K562 (cell line): ENCODE results near the gene GAA. TPM values are rescaled to one million over a fixed set of nuclear protein-coding genes. Genes with fewer than 3 reads are reported as not detected.

Source experiments
- JUNB ChIP-seq: fragments of 450-650 bp; formaldehyde crosslinking; conservative IDR thresholded peaks from 2 replicates; pipeline ENCODE4 v1.4.0; 2020; ENCODE audit warnings: mild to moderate bottlenecking
- MCM7 ChIP-seq, 2 experiments: fragments of 450-650 bp; IDR thresholded peaks; 2 replicates each; pipeline ENCODE4 v1.6.1; 2016 to 2018
- MEF2D ChIP-seq: conservative IDR thresholded peaks from 2 replicates; pipeline ENCODE4 v1.6.1; 2016; ENCODE audit warnings: low read depth, missing genetic modification characterization, missing compliant biosample characterization
- MIER1 ChIP-seq: fragments of 450-650 bp; IDR thresholded peaks from 2 replicates; pipeline ENCODE4 v1.6.1; 2016; ENCODE audit warnings: antibody characterized with exemption, mild to moderate bottlenecking, low read depth
- SIN3A ChIP-seq, 2 experiments: fragments of 150-350 bp in 1 of 2; IDR thresholded peaks; 2 replicates each; pipeline ENCODE4 v1.6.1; 2011 to 2016; ENCODE audit warnings: borderline replicate concordance in 2 of 2, low read depth in 2 of 2, low read length in 2 of 2, mild to moderate bottlenecking in 2 of 2, moderate library complexity in 2 of 2; ENCODE audit not compliant: control insufficient read depth in 1 of 2
- SRSF3 ChIP-seq: fragments of 200-400 bp; formaldehyde crosslinking; IDR thresholded peaks from 2 replicates; pipeline ENCODE4 v1.6.1; 2016; ENCODE audit warnings: mild to moderate bottlenecking, low read length, moderate library complexity; ENCODE audit not compliant: insufficient read depth
- TCF7 ChIP-seq: sonication (generic); IDR thresholded peaks from 2 replicates; pipeline ENCODE4 v1.6.1; 2016; ENCODE audit warnings: antibody characterized with exemption, borderline replicate concordance
- TFAM ChIP-seq: fragments of 250-450 bp; sonication (Bioruptor Pico); conservative IDR thresholded peaks from 2 replicates; pipeline ENCODE4 v1.5.0; 2021; ENCODE audit warnings: mild to moderate bottlenecking, moderate library complexity
- ZNF197 ChIP-seq: fragments of 200-800 bp; sonication (Bioruptor generic); IDR thresholded peaks from 2 replicates; pipeline ENCODE4 v1.6.1; 2016; ENCODE audit warnings: low read depth, missing genetic modification characterization, missing compliant biosample characterization
- ZNF3 ChIP-seq: fragments of 250-450 bp; sonication (Bioruptor Pico); IDR thresholded peaks from 2 replicates; pipeline ENCODE4 v1.5.0; 2021; ENCODE audit warnings: mild to moderate bottlenecking, moderate library complexity
- ZNF444 ChIP-seq: fragments of 250-450 bp; sonication (Bioruptor Pico); IDR thresholded peaks from 2 replicates; pipeline ENCODE4 v1.4.0; 2020; ENCODE audit warnings: mild to moderate bottlenecking, moderate library complexity
- ZNF699 ChIP-seq: fragments of 250-450 bp; sonication (Bioruptor Pico); IDR thresholded peaks from 2 replicates; pipeline ENCODE4 v1.8.0; 2021; ENCODE audit warnings: mild to moderate bottlenecking, moderate library complexity; ENCODE audit not compliant: insufficient replicate concordance
- ZNF707 ChIP-seq: fragments of 250-450 bp; sonication (Bioruptor Pico); conservative IDR thresholded peaks from 2 replicates; pipeline ENCODE4 v1.8.0; 2022; ENCODE audit warnings: inconsistent platforms, mild to moderate bottlenecking, moderate library complexity
- polyA plus RNA-seq, 8 experiments: library from polyadenylated mRNA; depleted of rRNA in 4 of 8; stranded (reverse) in 5 of 8; unstranded in 3 of 8; fragments of >200 nt; fragmentation: Nextera tagmentation in 2 of 8; fragmentation: Illumina TruSeq in 1 of 8; extraction: Ambion mirVana in 2 of 8; extraction: Trizol in 1 of 8; gene quantifications; 2 replicates each; pipeline versions ENCODE4 v1.2.1 to v1.2.3, GENCODE V29; 2011 to 2014; ENCODE audit warnings: inconsistent platforms in 1 of 8, missing spikeins in 1 of 8
- total RNA-seq, 7 experiments: library from RNA; depleted of rRNA in 6 of 7; stranded (reverse); fragments of >200 nt in 6 of 7; fragmentation: Illumina TruSeq in 2 of 7; extraction: Trizol in 2 of 7; gene quantifications; 2 replicates each; pipeline versions ENCODE4 v1.2.1 to v1.2.3, GENCODE V29; 2011 to 2021; ENCODE audit warnings: low replicate concordance in 1 of 7
- TF ChIP-seq, protein P1 (sequence below): fragments of 150-350 bp; conservative IDR thresholded peaks from 2 replicates; pipeline ENCODE4 v1.6.1; 2014; ENCODE audit warnings: low read length
- TF ChIP-seq, protein P2 (sequence below): IDR thresholded peaks from 2 replicates; pipeline ENCODE4 v1.6.1; 2012; ENCODE audit warnings: low read depth, low read length, improper control_type of control experiment, borderline replicate concordance
- TF ChIP-seq, protein P3 (sequence below), 2 experiments: IDR thresholded peaks in 1 of 2; conservative IDR thresholded peaks in 1 of 2; 2 replicates each; pipeline ENCODE4 v1.6.1; 2016; ENCODE audit warnings: low read depth in 2 of 2, mild to moderate bottlenecking in 1 of 2, missing compliant biosample characterization in 1 of 2, missing genetic modification characterization in 1 of 2, moderate library complexity in 1 of 2
- TF ChIP-seq, protein P4 (sequence below): fragments of 200-800 bp; sonication (Bioruptor generic); IDR thresholded peaks from 2 replicates; pipeline ENCODE4 v1.6.1; 2017; ENCODE audit warnings: missing genetic modification characterization, missing compliant biosample characterization

The GAA gene
- total and polyA plus RNA-seq, 9 of the 15 experiments (the other 6 are each of a cell fraction or from before 2014, with no cell fraction given): 0.15 to 6.4 (median 1.7) TPM

DNA sequence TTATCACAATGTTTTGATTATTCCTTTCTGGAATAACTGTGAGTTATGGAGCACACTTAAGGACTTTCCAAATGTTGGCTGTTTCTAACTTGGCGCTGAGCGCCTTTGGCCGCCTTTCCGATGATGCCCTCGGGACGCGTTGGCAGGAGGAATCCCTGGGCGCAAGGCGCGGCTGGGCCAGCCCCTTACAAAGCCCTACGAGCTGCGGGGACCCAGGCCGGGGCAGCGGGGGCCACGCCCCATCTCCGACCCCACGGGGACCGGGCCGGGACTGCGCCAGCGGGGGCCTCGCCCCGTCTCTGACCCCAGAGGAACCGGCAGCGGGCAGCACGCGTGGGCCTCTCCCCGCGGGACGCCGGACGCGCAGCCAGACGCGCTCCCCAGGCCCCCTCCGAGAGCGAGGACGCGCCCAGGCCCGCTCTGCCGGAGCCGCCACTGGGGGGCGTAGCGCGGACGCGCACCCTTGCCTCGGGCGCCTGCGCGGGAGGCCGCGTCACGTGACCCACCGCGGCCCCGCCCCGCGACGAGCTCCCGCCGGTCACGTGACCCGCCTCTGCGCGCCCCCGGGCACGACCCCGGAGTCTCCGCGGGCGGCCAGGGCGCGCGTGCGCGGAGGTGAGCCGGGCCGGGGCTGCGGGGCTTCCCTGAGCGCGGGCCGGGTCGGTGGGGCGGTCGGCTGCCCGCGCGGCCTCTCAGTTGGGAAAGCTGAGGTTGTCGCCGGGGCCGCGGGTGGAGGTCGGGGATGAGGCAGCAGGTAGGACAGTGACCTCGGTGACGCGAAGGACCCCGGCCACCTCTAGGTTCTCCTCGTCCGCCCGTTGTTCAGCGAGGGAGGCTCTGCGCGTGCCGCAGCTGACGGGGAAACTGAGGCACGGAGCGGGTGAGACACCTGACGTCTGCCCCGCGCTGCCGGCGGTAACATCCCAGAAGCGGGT is at the start of gene GAA (continued):
- TF ChIP-seq, protein P1, sequence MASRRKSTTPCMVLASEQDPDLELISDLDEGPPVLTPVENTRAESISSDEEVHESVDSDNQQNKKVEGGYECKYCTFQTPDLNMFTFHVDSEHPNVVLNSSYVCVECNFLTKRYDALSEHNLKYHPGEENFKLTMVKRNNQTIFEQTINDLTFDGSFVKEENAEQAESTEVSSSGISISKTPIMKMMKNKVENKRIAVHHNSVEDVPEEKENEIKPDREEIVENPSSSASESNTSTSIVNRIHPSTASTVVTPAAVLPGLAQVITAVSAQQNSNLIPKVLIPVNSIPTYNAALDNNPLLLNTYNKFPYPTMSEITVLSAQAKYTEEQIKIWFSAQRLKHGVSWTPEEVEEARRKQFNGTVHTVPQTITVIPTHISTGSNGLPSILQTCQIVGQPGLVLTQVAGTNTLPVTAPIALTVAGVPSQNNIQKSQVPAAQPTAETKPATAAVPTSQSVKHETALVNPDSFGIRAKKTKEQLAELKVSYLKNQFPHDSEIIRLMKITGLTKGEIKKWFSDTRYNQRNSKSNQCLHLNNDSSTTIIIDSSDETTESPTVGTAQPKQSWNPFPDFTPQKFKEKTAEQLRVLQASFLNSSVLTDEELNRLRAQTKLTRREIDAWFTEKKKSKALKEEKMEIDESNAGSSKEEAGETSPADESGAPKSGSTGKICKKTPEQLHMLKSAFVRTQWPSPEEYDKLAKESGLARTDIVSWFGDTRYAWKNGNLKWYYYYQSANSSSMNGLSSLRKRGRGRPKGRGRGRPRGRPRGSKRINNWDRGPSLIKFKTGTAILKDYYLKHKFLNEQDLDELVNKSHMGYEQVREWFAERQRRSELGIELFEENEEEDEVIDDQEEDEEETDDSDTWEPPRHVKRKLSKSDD: no peak
- TF ChIP-seq MCM7 (IDR thresholded peaks at IDR 0.05) (no peak), SRSF3 (no peak), SIN3A (IDR thresholded peaks at IDR 0.05; ENCODE audit: borderline replicate concordance in 2 of 2, control insufficient read depth in 1 of 2, low read depth in 2 of 2, low read length in 2 of 2) (peak; percentile 8 to 25; a peak in 1 of 4 replicates), MIER1 (no peak), ZNF3 (CRISPR knock-in tag) (no peak), TCF7 (no peak), JUNB (CRISPR knock-in tag) (no peak), TFAM (CRISPR knock-in tag) (no peak), ZNF699 (CRISPR knock-in tag) (no peak), ZNF197 (no peak), ZNF444 (CRISPR knock-in tag) (no peak), ZNF707 (no peak), MEF2D (tag) (no peak)
- TF ChIP-seq, protein P2, sequence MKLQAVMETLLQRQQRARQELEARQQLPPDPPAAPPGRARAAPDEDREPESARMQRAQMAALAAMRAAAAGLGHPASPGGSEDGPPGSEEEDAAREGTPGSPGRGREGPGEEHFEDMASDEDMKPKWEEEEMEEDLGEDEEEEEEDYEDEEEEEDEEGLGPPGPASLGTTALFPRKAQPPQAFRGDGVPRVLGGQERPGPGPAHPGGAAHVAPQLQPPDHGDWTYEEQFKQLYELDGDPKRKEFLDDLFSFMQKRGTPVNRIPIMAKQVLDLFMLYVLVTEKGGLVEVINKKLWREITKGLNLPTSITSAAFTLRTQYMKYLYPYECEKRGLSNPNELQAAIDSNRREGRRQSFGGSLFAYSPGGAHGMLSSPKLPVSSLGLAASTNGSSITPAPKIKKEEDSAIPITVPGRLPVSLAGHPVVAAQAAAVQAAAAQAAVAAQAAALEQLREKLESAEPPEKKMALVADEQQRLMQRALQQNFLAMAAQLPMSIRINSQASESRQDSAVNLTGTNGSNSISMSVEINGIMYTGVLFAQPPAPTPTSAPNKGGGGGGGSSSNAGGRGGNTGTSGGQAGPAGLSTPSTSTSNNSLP: no peak
- TF ChIP-seq, protein P3, sequence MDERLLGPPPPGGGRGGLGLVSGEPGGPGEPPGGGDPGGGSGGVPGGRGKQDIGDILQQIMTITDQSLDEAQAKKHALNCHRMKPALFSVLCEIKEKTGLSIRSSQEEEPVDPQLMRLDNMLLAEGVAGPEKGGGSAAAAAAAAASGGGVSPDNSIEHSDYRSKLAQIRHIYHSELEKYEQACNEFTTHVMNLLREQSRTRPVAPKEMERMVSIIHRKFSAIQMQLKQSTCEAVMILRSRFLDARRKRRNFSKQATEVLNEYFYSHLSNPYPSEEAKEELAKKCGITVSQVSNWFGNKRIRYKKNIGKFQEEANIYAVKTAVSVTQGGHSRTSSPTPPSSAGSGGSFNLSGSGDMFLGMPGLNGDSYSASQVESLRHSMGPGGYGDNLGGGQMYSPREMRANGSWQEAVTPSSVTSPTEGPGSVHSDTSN (CRISPR knock-in tag; IDR thresholded peaks at IDR 0.05; ENCODE audit: low read depth): no peak
- TF ChIP-seq, protein P3 (tag; conservative IDR thresholded peaks at IDR 0.05; ENCODE audit: low read depth): no peak
- TF ChIP-seq, protein P4, sequence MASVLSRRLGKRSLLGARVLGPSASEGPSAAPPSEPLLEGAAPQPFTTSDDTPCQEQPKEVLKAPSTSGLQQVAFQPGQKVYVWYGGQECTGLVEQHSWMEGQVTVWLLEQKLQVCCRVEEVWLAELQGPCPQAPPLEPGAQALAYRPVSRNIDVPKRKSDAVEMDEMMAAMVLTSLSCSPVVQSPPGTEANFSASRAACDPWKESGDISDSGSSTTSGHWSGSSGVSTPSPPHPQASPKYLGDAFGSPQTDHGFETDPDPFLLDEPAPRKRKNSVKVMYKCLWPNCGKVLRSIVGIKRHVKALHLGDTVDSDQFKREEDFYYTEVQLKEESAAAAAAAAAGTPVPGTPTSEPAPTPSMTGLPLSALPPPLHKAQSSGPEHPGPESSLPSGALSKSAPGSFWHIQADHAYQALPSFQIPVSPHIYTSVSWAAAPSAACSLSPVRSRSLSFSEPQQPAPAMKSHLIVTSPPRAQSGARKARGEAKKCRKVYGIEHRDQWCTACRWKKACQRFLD (CRISPR knock-in tag): no peak
